Measurements from ENCODE around the gene NBPF26.
"Not testable (repeated sequence)": the region's sequence is repeated elsewhere in the genome, so short reads cannot be mapped to it uniquely, and the experiment has no call there.

DNA sequence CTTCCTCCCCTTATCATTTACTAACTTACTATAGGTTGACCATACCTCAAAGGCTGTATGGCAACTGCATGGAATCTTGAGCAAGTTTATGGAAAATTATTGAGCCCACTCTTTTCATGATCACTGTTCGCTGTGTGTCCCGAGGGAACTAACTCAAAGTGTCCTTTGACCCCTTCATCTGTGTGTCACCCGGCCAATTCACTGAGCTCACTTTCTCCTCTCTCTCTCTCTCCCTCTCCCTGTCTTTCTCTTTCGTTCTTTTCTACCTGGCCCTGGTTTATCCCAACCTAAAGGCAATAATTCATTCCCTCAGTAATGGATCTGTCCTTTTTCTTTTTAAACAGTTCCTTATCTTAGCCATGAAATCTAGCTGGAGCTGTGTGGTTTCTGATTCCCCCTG, 102.9 kb downstream of the NBPF26 start:
- not testable (repeated sequence) for TF ChIP-seq POLR2AphosphoS5, POLR2A (IDR thresholded peaks at IDR 0.05)
- TF ChIP-seq, protein P1, sequence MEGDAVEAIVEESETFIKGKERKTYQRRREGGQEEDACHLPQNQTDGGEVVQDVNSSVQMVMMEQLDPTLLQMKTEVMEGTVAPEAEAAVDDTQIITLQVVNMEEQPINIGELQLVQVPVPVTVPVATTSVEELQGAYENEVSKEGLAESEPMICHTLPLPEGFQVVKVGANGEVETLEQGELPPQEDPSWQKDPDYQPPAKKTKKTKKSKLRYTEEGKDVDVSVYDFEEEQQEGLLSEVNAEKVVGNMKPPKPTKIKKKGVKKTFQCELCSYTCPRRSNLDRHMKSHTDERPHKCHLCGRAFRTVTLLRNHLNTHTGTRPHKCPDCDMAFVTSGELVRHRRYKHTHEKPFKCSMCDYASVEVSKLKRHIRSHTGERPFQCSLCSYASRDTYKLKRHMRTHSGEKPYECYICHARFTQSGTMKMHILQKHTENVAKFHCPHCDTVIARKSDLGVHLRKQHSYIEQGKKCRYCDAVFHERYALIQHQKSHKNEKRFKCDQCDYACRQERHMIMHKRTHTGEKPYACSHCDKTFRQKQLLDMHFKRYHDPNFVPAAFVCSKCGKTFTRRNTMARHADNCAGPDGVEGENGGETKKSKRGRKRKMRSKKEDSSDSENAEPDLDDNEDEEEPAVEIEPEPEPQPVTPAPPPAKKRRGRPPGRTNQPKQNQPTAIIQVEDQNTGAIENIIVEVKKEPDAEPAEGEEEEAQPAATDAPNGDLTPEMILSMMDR (IDR thresholded peaks at IDR 0.05) = not testable (repeated sequence)

Measured in breast epithelium (tissue), 3 donors.